ENCODE data around the gene C1orf159.

Gene C1orf159

GRCh38 chr1:1090424-1091343, 25.2 kb downstream of the C1orf159 start:
- H4K8ac ChIP-seq (ENCODE audit: low read length), result no peak overlapping the region
- 97% methylated on average over 45 of the region's 45 CpGs for WGBS
- H3K4me3 ChIP-seq (ENCODE audit: insufficient read depth in 1 of 2, low read depth in 1 of 2, low read length in 2 of 2), result no peak overlapping the region
- H2AK5ac ChIP-seq (ENCODE audit: low read length, severe bottlenecking), result no peak overlapping the region
- peaks cover 0 to 41% of the 10 kb centered on the region in 2 experiments for H3K36me3 ChIP-seq (ENCODE audit: control insufficient read depth in 1 of 2, insufficient read depth in 2 of 2, low read depth in 1 of 2, low read length in 2 of 2)
- no peak overlapping the region for H3K18ac ChIP-seq (ENCODE audit: low read depth in 1 of 2, low read length in 2 of 2)
- no peaks in the 10 kb centered on the region for H3K9me3 ChIP-seq (ENCODE audit: control insufficient read depth, low read length)
- no peak overlapping the region for H2BK12ac ChIP-seq (ENCODE audit: low read length in 2 of 2)
- H3K9ac ChIP-seq (ENCODE audit: low read length), result no peak overlapping the region
- no peak overlapping the region for H3K27ac ChIP-seq (ENCODE audit: low read length, poor library complexity, severe bottlenecking)
- H2BK15ac ChIP-seq (ENCODE audit: low read depth, poor library complexity, severe bottlenecking), result no peak overlapping the region
- no peak overlapping the region for H2BK120ac ChIP-seq (ENCODE audit: low read depth, low read length)
- H3K4ac ChIP-seq (ENCODE audit: low read depth in 1 of 2, low read length in 2 of 2), result peak overlapping the region in 1 of 2 experiments; percentile 30
- no peak overlapping the region for H3K14ac ChIP-seq (ENCODE audit: low read length in 2 of 2)
- no peak overlapping the region for H4K91ac ChIP-seq (ENCODE audit: low read length)
- H3K4me2 ChIP-seq (ENCODE audit: low read length, poor library complexity, severe bottlenecking), result no peak overlapping the region
- H2AFZ ChIP-seq (ENCODE audit: low read depth, low read length), result no peak overlapping the region
- no peak overlapping the region for H3K23ac ChIP-seq (ENCODE audit: low read length in 2 of 2)
- no peak overlapping the region for H2BK5ac ChIP-seq (ENCODE audit: low read depth, low read length, poor library complexity, severe bottlenecking)
- no peaks in the 10 kb centered on the region for H3K79me1 ChIP-seq (replicated peaks; ENCODE audit: low read length, poor library complexity, severe bottlenecking)
- H3K27me3 ChIP-seq (ENCODE audit: control insufficient read depth in 1 of 2, insufficient read depth in 1 of 2, low read length in 2 of 2), result no peaks in the 10 kb centered on the region
- no peak for DNase-seq
- H3K4me1 ChIP-seq (ENCODE audit: control insufficient read depth, insufficient read depth, low read depth, low read length), result no peaks in the 10 kb centered on the region

GRCh38 chr1:1089731-1090423, 26.0 kb downstream of the C1orf159 start:
- 95% methylated on average over 22 of the region's 22 CpGs for WGBS
- Histone ChIP-seq H2BK12ac (ENCODE audit: low read length in 2 of 2) (no peak overlapping the region), H3K4me3 (ENCODE audit: insufficient read depth in 1 of 2, low read depth in 1 of 2, low read length in 2 of 2) (no peak overlapping the region), H3K23ac (ENCODE audit: low read length in 2 of 2) (no peak overlapping the region), H3K27ac (ENCODE audit: low read length, poor library complexity, severe bottlenecking) (no peak overlapping the region), H3K14ac (ENCODE audit: low read length in 2 of 2) (no peak overlapping the region), H2BK5ac (ENCODE audit: low read depth, low read length, poor library complexity, severe bottlenecking) (no peak overlapping the region), H3K4me2 (ENCODE audit: low read length, poor library complexity, severe bottlenecking) (no peak overlapping the region), H2AFZ (ENCODE audit: low read depth, low read length) (no peak overlapping the region), H3K18ac (ENCODE audit: low read depth in 1 of 2, low read length in 2 of 2) (no peak overlapping the region), H3K9ac (ENCODE audit: low read length) (no peak overlapping the region), H2BK15ac (ENCODE audit: low read depth, poor library complexity, severe bottlenecking) (no peak overlapping the region), H3K9me3 (ENCODE audit: control insufficient read depth, low read length) (no peaks in the 10 kb centered on the region), H3K36me3 (ENCODE audit: control insufficient read depth in 1 of 2, insufficient read depth in 2 of 2, low read depth in 1 of 2, low read length in 2 of 2) (peaks cover 0 to 48% of the 10 kb centered on the region in 2 experiments), H3K27me3 (ENCODE audit: control insufficient read depth in 1 of 2, insufficient read depth in 1 of 2, low read length in 2 of 2) (no peaks in the 10 kb centered on the region), H2BK120ac (ENCODE audit: low read depth, low read length) (no peak overlapping the region), H4K8ac (ENCODE audit: low read length) (no peak overlapping the region), H3K79me1 (replicated peaks; ENCODE audit: low read length, poor library complexity, severe bottlenecking) (no peaks in the 10 kb centered on the region), H3K4ac (ENCODE audit: low read depth in 1 of 2, low read length in 2 of 2) (no peak overlapping the region), H2AK5ac (ENCODE audit: low read length, severe bottlenecking) (no peak overlapping the region), H3K4me1 (ENCODE audit: control insufficient read depth, insufficient read depth, low read depth, low read length) (no peaks in the 10 kb centered on the region), H4K91ac (ENCODE audit: low read length) (no peak overlapping the region)
- DNase-seq, result no peak

DNA sequence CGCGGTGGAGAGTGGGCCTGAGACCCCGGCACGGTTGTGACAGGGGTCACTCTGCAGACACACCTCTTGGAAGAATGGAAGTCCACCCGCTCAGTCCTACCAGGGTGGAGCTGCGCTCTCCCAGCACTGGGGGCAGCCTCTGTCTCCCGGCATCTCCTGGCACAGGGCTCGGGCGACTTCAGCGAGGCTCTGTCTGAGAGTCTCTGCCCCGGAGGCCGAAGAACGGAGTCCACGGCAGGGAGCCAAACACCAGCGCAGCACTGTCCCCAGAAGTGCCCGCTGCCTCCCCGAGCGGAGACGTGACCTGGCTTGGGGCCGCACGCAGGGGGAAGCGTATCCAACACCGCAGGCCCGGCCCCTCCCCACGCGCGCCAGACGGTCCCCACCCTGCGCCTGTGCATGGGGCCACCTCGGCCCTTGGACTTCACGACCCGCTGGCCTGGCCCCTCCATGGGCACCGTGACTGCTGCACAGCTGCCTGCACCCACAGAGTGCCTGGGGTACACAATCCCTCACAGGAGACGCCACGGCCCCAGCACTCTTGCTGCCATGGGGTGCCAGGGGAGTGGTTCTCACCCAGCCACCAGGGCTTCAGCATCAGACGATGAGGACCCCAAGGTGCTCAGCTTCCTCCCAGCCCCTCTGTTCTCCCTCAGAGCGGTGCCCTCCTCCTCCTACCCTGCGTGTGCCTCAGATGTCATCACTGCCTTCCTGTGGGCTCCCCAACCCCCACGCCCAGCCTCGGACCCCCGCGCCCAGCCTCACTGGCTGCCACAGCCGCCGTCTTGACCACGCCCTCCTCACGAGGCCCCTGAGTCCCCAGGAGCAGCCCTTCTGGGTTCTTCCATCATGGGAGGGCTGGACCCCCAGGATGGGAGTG, 26.8 kb downstream of the C1orf159 start:
- peak overlapping the region; percentile 40 for H4K8ac ChIP-seq (ENCODE audit: low read length)
- no peak overlapping the region for H3K18ac ChIP-seq (ENCODE audit: low read depth in 1 of 2, low read length in 2 of 2)
- DNase-seq, result no peak
- H3K4me1 ChIP-seq (ENCODE audit: control insufficient read depth, insufficient read depth, low read depth, low read length), result no peaks in the 10 kb centered on the region
- H2AFZ ChIP-seq (ENCODE audit: low read depth, low read length), result no peak overlapping the region
- no peak overlapping the region for H2BK5ac ChIP-seq (ENCODE audit: low read depth, low read length, poor library complexity, severe bottlenecking)
- H3K23ac ChIP-seq (ENCODE audit: low read length in 2 of 2), result no peak overlapping the region
- H2BK12ac ChIP-seq (ENCODE audit: low read length in 2 of 2), result no peak overlapping the region
- H3K9me3 ChIP-seq (ENCODE audit: control insufficient read depth, low read length), result no peaks in the 10 kb centered on the region
- no peaks in the 10 kb centered on the region for H3K27me3 ChIP-seq (ENCODE audit: control insufficient read depth in 1 of 2, insufficient read depth in 1 of 2, low read length in 2 of 2)
- no peaks in the 10 kb centered on the region for H3K79me1 ChIP-seq (replicated peaks; ENCODE audit: low read length, poor library complexity, severe bottlenecking)
- H3K4me2 ChIP-seq (ENCODE audit: low read length, poor library complexity, severe bottlenecking), result no peak overlapping the region
- H3K4me3 ChIP-seq (ENCODE audit: insufficient read depth in 1 of 2, low read depth in 1 of 2, low read length in 2 of 2), result no peak overlapping the region
- H3K9ac ChIP-seq (ENCODE audit: low read length), result no peak overlapping the region
- H2BK15ac ChIP-seq (ENCODE audit: low read depth, poor library complexity, severe bottlenecking), result no peak overlapping the region
- no peak overlapping the region for H3K4ac ChIP-seq (ENCODE audit: low read depth in 1 of 2, low read length in 2 of 2)
- WGBS, result 95% methylated on average over 46 of the region's 46 CpGs
- peaks cover 0 to 55% of the 10 kb centered on the region in 2 experiments for H3K36me3 ChIP-seq (ENCODE audit: control insufficient read depth in 1 of 2, insufficient read depth in 2 of 2, low read depth in 1 of 2, low read length in 2 of 2)
- no peak overlapping the region for H2BK120ac ChIP-seq (ENCODE audit: low read depth, low read length)
- H3K14ac ChIP-seq (ENCODE audit: low read length in 2 of 2), result no peak overlapping the region
- H3K27ac ChIP-seq (ENCODE audit: low read length, poor library complexity, severe bottlenecking), result no peak overlapping the region
- no peak overlapping the region for H2AK5ac ChIP-seq (ENCODE audit: low read length, severe bottlenecking)
- no peak overlapping the region for H4K91ac ChIP-seq (ENCODE audit: low read length)
